ENCODE measurements around the gene TMCO2. TPM values are rescaled to one million over a fixed set of nuclear protein-coding genes. Genes with fewer than 3 reads are reported as not detected.

The TMCO2 gene
- total and polyA plus RNA-seq, 5 donors from 2014 or later = not detected

GRCh38 chr1:40291293-40291692 is 43.6 kb downstream of the TMCO2 start:
- Histone ChIP-seq H3K4me3 (ENCODE audit: low read depth, low read length) (no peak overlapping the region), H3K27me3 (ENCODE audit: control insufficient read depth, insufficient read depth, low read length) (no peaks in the 10 kb centered on the region), H3K9me3 (ENCODE audit: control insufficient read depth in 2 of 2, low read length in 2 of 2) (no peaks in the 10 kb centered on the region), H3K36me3 (ENCODE audit: control insufficient read depth, insufficient read depth, low read length) (peaks cover 54% of the 10 kb centered on the region), H3K27ac (ENCODE audit: insufficient read depth, low read length, poor library complexity, severe bottlenecking) (no peak overlapping the region), H3K4me1 (ENCODE audit: control insufficient read depth, insufficient read depth, low read length, poor library complexity, severe bottlenecking) (no peaks in the 10 kb centered on the region)
- Mint-ChIP-seq H3K9me3 (no peaks in the 10 kb centered on the region), H3K27me3 (no peaks in the 10 kb centered on the region), H3K4me1 (peaks cover 0 to 6% (median 0%) of the 10 kb centered on the region in 4 donors), H3K27ac (no peak overlapping the region), H3K4me3 (no peak overlapping the region), H3K36me3 (peaks cover 36% of the 10 kb centered on the region)
- DNase-seq = no peak
- no peak for ATAC-seq (ENCODE audit: low read depth in 2 of 2)

DNA sequence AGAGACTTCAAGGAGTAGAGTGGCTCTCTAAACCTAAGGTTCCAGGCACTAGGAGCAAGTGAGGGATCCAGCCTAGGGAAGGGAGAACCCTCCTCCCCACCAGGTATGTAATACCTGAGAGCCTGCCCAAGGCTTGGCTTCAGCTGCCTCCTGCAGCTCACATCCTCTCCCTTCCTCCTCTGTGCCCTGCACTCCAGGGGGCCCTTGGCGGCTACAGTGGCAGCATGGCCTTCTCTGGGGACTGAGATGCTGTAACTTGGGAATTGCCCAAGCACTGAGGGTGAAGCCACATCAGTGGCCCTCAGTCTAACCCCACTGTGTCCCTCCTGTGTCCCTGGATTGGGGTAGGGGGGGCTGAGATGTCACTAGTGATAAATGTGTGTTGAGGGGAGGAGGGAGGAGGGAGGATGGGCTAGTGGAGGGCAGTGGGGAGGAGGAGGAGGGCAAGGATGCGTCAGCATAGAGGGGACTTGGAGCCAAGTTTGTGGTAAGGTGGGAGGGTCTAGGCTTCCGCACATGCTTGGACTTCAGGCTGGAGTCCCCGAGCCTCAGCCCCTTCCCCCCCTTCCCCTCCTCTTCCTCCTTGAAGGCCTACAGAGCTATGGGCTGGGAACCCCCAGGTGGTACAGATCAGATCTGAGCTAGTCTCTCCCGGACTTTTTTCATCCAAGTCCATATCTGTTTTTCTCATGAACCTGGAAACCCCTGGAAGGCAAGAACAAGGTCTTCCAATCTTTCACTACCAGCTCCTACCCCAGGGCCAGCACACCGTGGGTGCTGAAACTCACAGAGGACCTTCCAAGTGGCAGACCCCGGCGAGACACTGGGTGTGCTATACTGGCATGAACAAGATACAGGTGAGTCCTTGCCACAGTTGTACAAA is 51.9 kb downstream of the TMCO2 start:
- Mint-ChIP-seq H3K27ac (peak overlapping the region in 1 of 3 donors; percentile 78), H3K9me3 (no peaks in the 10 kb centered on the region), H3K36me3 (no peaks in the 10 kb centered on the region), H3K4me1 (no peaks in the 10 kb centered on the region), H3K27me3 (no peaks in the 10 kb centered on the region), H3K4me3 (no peak overlapping the region)
- peaks cover under 1% of the 10 kb centered on the region for H3K36me3 ChIP-seq (ENCODE audit: control insufficient read depth, insufficient read depth, low read length)
- H3K27me3 ChIP-seq (ENCODE audit: control insufficient read depth, insufficient read depth, low read length) = no peaks in the 10 kb centered on the region
- H3K27ac ChIP-seq (ENCODE audit: insufficient read depth, low read length, poor library complexity, severe bottlenecking) = no peak overlapping the region
- DNase-seq (no peak), ATAC-seq (ENCODE audit: low read depth in 2 of 2) (no peak)
- no peaks in the 10 kb centered on the region for H3K4me1 ChIP-seq (ENCODE audit: control insufficient read depth, insufficient read depth, low read length, poor library complexity, severe bottlenecking)
- no peak overlapping the region for H3K4me3 ChIP-seq (ENCODE audit: low read depth, low read length)
- no peaks in the 10 kb centered on the region for H3K9me3 ChIP-seq (ENCODE audit: control insufficient read depth in 2 of 2, low read length in 2 of 2)

DNA sequence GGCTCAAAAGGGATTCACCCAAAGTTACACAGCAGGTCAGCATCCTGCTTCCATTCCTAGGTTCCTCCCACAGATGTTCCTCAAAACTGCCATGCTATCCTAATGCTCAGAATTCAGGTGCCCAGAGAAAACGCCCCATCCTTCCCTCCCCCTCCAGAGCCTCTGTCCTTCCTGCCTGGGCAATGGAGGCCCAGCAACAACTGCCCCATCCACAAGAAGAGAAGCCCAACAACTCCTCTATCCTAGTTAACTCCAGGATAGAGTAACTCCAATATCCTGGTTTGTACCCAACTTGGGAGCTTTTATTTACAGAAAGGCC is 52.5 kb downstream of the TMCO2 start:
- DNase-seq (no peak), ATAC-seq (ENCODE audit: low read depth in 2 of 2) (no peak)
- Histone ChIP-seq H3K4me3 (ENCODE audit: low read depth, low read length) (no peak overlapping the region), H3K36me3 (ENCODE audit: control insufficient read depth, insufficient read depth, low read length) (no peaks in the 10 kb centered on the region), H3K4me1 (ENCODE audit: control insufficient read depth, insufficient read depth, low read length, poor library complexity, severe bottlenecking) (no peaks in the 10 kb centered on the region), H3K9me3 (ENCODE audit: control insufficient read depth in 2 of 2, low read length in 2 of 2) (no peaks in the 10 kb centered on the region), H3K27ac (ENCODE audit: insufficient read depth, low read length, poor library complexity, severe bottlenecking) (no peak overlapping the region), H3K27me3 (ENCODE audit: control insufficient read depth, insufficient read depth, low read length) (no peaks in the 10 kb centered on the region)
- H3K4me1 Mint-ChIP-seq = no peaks in the 10 kb centered on the region
- no peak overlapping the region for H3K4me3 Mint-ChIP-seq
- peak overlapping the region in 1 of 3 donors; percentile 78 for H3K27ac Mint-ChIP-seq
- no peaks in the 10 kb centered on the region for H3K27me3 Mint-ChIP-seq
- no peaks in the 10 kb centered on the region for H3K9me3 Mint-ChIP-seq
- no peaks in the 10 kb centered on the region for H3K36me3 Mint-ChIP-seq

DNA sequence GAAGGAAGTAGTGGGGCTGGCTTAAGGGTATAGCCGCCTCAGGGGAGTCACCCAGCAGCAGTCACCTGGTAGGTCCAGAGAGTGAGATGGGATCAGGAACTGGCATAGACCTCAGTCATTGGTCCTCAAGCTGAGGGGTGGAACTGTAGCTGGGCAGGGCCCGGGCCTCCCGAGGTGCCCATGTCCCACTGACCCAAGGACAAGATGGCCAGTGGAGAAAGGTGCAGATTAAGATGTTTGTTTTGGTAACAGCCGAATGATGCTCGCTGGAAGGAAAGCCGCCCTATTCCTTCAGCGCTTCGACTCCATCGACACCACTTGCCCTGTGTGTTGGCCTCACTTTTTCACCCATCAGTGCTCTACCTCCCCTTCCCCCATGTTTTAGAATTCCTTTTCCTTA is 52.9 kb downstream of the TMCO2 start:
- Mint-ChIP-seq H3K4me1 (no peaks in the 10 kb centered on the region), H3K36me3 (no peaks in the 10 kb centered on the region), H3K9me3 (no peaks in the 10 kb centered on the region), H3K27ac (peak overlapping the region in 1 of 3 donors; percentile 78), H3K4me3 (no peak overlapping the region), H3K27me3 (no peaks in the 10 kb centered on the region)
- Histone ChIP-seq H3K4me3 (ENCODE audit: low read depth, low read length) (no peak overlapping the region), H3K9me3 (ENCODE audit: control insufficient read depth in 2 of 2, low read length in 2 of 2) (no peaks in the 10 kb centered on the region), H3K36me3 (ENCODE audit: control insufficient read depth, insufficient read depth, low read length) (no peaks in the 10 kb centered on the region), H3K27me3 (ENCODE audit: control insufficient read depth, insufficient read depth, low read length) (no peaks in the 10 kb centered on the region), H3K27ac (ENCODE audit: insufficient read depth, low read length, poor library complexity, severe bottlenecking) (no peak overlapping the region), H3K4me1 (ENCODE audit: control insufficient read depth, insufficient read depth, low read length, poor library complexity, severe bottlenecking) (no peaks in the 10 kb centered on the region)
- no peak for ATAC-seq (ENCODE audit: low read depth in 2 of 2)
- DNase-seq = no peak

GRCh38 chr1:40301066-40301465 is 53.3 kb downstream of the TMCO2 start:
- H3K27ac ChIP-seq (ENCODE audit: insufficient read depth, low read length, poor library complexity, severe bottlenecking) = no peak overlapping the region

More at GRCh38 chr1:40301066-40301465, 53.3 kb downstream of the TMCO2 start:
- H3K36me3 Mint-ChIP-seq = no peaks in the 10 kb centered on the region
- ATAC-seq (ENCODE audit: low read depth in 2 of 2) (no peak), DNase-seq (no peak)
- Histone ChIP-seq H3K9me3 (ENCODE audit: control insufficient read depth in 2 of 2, low read length in 2 of 2) (no peaks in the 10 kb centered on the region), H3K4me3 (ENCODE audit: low read depth, low read length) (no peak overlapping the region), H3K36me3 (ENCODE audit: control insufficient read depth, insufficient read depth, low read length) (no peaks in the 10 kb centered on the region), H3K27me3 (ENCODE audit: control insufficient read depth, insufficient read depth, low read length) (no peaks in the 10 kb centered on the region), H3K4me1 (ENCODE audit: control insufficient read depth, insufficient read depth, low read length, poor library complexity, severe bottlenecking) (no peaks in the 10 kb centered on the region)
- no peak overlapping the region for H3K4me3 Mint-ChIP-seq
- no peak overlapping the region for H3K27ac Mint-ChIP-seq
- no peaks in the 10 kb centered on the region for H3K4me1 Mint-ChIP-seq
- H3K27me3 Mint-ChIP-seq = no peaks in the 10 kb centered on the region
- no peaks in the 10 kb centered on the region for H3K9me3 Mint-ChIP-seq

Other genes with a start within 250 kb of the TMCO2 start
- gene CAP1, start 207.2 kb upstream of the TMCO2 start, total RNA-seq = 322 TPM
- 100 to 1,000 TPM; 608 to 806 (median 709) TPM for gene CAP1, start 207.2 kb upstream of the TMCO2 start, polyA plus RNA-seq
- gene PPT1, start 150.7 kb upstream of the TMCO2 start, total RNA-seq = 44.2 TPM
- 100 to 1,000 TPM; 173 to 219 (median 201) TPM for gene PPT1, start 150.7 kb upstream of the TMCO2 start, polyA plus RNA-seq
- gene RLF, start 86.5 kb upstream of the TMCO2 start, total RNA-seq = 36.8 TPM
- gene RLF, start 86.5 kb upstream of the TMCO2 start, polyA plus RNA-seq = 10 to 100 TPM in 1 of 4 donors, 1 to 10 TPM in 3; 7.8 to 12.2 (median 8.9) TPM
- gene ZMPSTE24, start 10.3 kb downstream of the TMCO2 start, total RNA-seq = 12.2 TPM
- gene ZMPSTE24, start 10.3 kb downstream of the TMCO2 start, polyA plus RNA-seq = 10 to 100 TPM; 23.3 to 35.1 (median 32.0) TPM
- 2.9 TPM for gene COL9A2, start 69.3 kb downstream of the TMCO2 start, total RNA-seq
- gene COL9A2, start 69.3 kb downstream of the TMCO2 start, polyA plus RNA-seq = 1 to 10 TPM in 1 of 4 donors, under 1 TPM in 3; 0.26 to 1.5 (median 0.50) TPM
- gene SMAP2, start 125.8 kb downstream of the TMCO2 start, total RNA-seq = 341 TPM
- 100 to 1,000 TPM; 297 to 472 (median 407) TPM for gene SMAP2, start 125.8 kb downstream of the TMCO2 start, polyA plus RNA-seq
- gene ZFP69B, start 202.5 kb downstream of the TMCO2 start, total RNA-seq = 2.1 TPM
- 1 to 10 TPM; 1.3 to 2.6 (median 1.8) TPM for gene ZFP69B, start 202.5 kb downstream of the TMCO2 start, polyA plus RNA-seq
- 3.3 TPM for gene ZFP69, start 229.4 kb downstream of the TMCO2 start, total RNA-seq
- 1 to 10 TPM; 3.7 to 6.9 (median 4.2) TPM for gene ZFP69, start 229.4 kb downstream of the TMCO2 start, polyA plus RNA-seq